ENCODE measurements around the gene SLFN11.

Gene SLFN11

DNA sequence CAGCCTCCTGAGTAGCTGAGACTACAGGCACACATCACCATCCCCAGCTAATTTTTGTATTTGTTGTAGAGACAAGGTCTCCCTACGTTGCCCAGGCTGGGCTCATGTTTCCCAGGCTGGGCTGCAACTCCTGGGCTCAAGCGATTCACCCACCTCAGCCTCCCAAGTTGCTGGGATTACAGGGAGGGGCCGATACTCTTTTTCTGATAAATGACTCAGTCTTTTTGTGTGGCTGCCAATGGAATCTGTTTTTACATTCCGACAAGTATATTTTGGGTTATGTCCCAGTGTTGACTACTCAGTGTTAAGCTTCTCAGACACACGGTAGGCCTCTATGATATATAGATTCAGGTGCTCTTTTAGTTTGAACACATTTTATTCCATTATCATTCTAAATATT, 58.1 kb downstream of the SLFN11 start:
- TF ChIP-seq, protein P1, sequence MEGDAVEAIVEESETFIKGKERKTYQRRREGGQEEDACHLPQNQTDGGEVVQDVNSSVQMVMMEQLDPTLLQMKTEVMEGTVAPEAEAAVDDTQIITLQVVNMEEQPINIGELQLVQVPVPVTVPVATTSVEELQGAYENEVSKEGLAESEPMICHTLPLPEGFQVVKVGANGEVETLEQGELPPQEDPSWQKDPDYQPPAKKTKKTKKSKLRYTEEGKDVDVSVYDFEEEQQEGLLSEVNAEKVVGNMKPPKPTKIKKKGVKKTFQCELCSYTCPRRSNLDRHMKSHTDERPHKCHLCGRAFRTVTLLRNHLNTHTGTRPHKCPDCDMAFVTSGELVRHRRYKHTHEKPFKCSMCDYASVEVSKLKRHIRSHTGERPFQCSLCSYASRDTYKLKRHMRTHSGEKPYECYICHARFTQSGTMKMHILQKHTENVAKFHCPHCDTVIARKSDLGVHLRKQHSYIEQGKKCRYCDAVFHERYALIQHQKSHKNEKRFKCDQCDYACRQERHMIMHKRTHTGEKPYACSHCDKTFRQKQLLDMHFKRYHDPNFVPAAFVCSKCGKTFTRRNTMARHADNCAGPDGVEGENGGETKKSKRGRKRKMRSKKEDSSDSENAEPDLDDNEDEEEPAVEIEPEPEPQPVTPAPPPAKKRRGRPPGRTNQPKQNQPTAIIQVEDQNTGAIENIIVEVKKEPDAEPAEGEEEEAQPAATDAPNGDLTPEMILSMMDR (IDR thresholded peaks at IDR 0.05): no peak

DNA sequence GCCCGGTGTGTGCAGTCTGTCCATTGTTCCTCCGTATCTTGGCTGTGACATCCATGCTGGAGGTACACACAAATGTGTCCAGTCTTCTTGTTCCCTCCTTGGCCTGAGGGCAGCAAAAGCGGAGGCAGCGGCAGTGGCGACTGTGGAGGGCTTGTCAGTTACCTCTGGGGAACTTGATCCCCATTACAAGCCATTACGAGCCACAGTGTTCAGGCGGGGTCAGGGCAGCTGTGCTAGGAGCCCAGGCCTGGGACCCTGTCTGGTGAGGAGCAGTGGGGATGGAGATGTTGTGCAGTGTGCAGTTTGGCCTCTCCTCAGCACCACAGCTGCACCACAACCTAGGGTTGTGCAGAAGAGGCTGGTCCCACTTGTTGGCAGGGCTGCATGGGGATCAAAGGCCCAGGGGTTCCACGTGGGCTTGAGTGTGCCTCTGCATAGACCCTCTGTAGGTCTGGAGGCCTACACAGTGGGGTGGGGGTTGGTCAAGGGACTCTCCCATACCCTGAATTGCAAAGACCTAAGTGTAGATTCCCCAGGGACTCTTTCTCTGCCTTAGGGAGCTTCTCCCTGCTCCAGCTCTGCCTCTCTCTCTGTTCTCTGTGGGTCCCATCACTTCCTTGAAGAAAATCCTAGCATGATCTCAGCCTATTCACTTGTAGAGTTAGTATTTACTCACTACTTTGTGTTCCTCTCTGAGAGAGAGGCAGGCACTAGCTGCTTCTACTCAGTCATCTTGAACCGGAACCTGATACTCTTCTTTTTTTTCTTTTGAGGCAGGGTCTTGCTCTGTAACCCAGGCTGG, 58.8 kb downstream of the SLFN11 start:
- TF ChIP-seq, protein P1 (IDR thresholded peaks at IDR 0.05): no peak

DNA sequence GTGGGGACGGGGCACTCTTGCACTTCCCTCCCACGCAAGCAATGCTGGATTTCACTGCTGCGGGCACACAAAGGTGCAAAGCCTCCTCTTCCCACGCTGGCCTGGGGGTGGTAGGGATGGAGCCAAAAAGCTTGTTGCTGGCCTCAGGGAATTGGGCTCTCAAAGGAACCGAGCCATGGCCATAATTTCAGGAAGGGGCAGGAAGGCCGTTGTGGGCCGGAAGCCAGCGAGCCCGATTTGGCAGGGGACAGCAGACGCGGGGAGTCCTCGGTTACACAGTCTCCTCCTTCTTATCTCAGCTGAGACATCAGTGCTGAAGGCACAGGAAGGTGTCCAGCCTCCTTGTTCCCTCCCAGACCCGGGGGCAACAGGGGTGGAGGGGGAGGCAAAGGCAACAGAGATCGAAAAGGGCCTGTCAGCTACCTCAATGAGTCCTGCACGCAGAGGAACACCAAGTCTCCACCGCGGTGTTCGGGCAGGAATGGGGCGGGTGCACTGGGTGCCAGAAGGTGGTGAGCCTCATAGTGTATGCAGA, 59.5 kb downstream of the SLFN11 start:
- TF ChIP-seq, protein P1 (IDR thresholded peaks at IDR 0.05): no peak

DNA sequence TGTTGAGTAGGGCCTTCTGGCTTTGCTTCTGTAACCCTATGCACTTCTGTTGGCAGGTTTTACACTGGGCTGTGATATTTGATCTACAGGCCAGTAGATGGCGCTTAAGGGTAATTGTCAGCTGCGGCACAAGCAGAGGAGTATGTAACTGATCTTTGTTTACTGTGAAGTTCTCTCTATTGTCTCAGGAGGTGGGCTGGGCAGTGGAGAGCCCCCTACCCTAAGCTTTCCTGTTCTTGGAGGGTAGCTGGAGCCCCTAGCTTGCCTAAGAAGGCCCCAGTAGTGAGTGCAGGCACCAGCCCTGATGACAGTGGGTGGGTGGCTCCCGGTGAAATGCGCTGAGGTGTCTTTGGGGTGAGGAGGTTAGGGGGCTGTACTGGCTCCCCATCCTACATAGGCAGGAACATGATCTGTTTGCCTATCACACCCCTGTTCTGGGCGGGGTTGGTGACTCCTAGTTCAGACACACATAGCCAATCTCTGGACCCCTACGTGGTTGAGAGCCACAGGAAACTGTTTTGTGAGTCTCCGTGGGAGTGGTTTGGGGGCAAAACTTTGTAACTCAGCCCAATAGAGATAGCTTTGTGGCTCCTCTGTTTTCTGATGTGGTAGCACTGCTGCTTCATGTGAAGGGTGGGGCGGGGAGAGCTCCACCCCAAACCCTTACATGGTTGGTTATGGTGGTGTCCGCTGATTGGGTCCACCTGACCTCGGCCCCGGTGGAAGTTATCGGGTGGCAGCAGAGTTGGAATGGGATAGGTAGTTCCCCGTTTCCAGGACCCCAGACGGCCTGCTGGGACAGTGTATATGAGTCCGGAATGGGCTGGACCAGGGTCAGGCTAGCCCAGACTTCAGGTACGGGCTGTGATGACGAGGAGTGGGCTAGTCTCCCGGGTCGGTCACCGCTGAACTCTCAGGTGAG, 60.4 kb downstream of the SLFN11 start:
- TF ChIP-seq, protein P1 (IDR thresholded peaks at IDR 0.05): peak; percentile 75

DNA sequence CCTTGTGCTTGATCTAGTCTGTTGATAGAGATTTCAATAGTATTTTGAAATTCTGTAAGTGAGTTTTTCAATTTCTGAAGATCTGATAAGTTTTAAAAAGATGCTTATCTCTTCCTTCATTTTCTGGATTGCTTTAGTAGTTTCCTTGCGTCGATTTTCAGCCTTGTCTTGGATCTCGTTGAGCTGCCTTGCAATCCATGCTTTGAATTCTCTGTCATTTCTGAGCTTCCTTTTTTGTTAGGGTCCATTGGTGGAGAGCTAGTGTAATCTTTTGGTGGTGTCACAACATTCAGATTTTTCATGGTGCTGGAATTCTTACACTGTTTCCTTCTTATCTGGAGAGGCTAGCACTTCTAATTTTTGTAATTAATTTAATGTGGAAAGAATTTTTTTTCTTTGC, 61.1 kb downstream of the SLFN11 start:
- TF ChIP-seq, protein P1 (IDR thresholded peaks at IDR 0.05): no peak

Data from LNCAP (cell line).